Umbilical cord (tissue), 2 donors: ENCODE data around the gene INO80B. TPM values are rescaled to one million over a fixed set of nuclear protein-coding genes. Genes with fewer than 3 reads are reported as not detected.
"Not testable (repeated sequence)": the region's sequence is repeated elsewhere in the genome, so short reads cannot be mapped to it uniquely, and the experiment has no call there.

ENCODE experiments used
- DNase-seq: peaks from one replicate; pipeline ENCODE4 v3.0.0-alpha.2; 2015; ENCODE audit warnings: low spot score
- total RNA-seq: library from RNA; depleted of rRNA; stranded (reverse); fragments of >200 nt; gene quantifications from one replicate; pipeline ENCODE4 v1.2.3, GENCODE V29; 2014; ENCODE audit warnings: low replicate concordance; ENCODE audit not compliant: insufficient read depth

The INO80B gene
- total RNA-seq, 1 donor from 2014 or later: 21.7 TPM

- no peak for DNase-seq
Observed at GRCh38 chr2:74447230-74447999, 7.5 kb upstream of the INO80B start.

DNA sequence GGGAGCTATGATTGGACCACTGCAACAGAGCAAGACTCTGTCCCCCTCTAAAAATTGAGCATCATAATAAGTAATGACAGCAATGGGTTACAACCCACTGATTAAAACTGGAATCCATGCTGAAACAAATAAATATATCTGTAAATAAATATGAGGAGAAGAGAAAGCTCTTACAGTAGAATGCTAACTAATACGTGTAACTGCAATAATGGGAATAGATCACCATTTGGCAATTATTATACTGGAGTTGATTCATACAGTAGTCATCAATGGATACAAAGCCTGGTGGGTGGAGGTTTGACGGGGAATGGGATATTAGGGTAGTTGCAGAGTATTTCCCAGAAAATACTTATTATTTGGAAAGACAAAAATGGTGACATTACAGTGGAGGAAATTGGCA is 6.1 kb upstream of the INO80B start:
- DNase-seq: no peak

- DNase-seq: no peak
Observed at GRCh38 chr2:74450570-74451190, 4.2 kb upstream of the INO80B start.

- DNase-seq: no peak
Observed at GRCh38 chr2:74457129-74457548, 2.3 kb downstream of the INO80B start.

- no peak for DNase-seq
Observed at GRCh38 chr2:74457549-74458131, 2.8 kb downstream of the INO80B start.

DNA sequence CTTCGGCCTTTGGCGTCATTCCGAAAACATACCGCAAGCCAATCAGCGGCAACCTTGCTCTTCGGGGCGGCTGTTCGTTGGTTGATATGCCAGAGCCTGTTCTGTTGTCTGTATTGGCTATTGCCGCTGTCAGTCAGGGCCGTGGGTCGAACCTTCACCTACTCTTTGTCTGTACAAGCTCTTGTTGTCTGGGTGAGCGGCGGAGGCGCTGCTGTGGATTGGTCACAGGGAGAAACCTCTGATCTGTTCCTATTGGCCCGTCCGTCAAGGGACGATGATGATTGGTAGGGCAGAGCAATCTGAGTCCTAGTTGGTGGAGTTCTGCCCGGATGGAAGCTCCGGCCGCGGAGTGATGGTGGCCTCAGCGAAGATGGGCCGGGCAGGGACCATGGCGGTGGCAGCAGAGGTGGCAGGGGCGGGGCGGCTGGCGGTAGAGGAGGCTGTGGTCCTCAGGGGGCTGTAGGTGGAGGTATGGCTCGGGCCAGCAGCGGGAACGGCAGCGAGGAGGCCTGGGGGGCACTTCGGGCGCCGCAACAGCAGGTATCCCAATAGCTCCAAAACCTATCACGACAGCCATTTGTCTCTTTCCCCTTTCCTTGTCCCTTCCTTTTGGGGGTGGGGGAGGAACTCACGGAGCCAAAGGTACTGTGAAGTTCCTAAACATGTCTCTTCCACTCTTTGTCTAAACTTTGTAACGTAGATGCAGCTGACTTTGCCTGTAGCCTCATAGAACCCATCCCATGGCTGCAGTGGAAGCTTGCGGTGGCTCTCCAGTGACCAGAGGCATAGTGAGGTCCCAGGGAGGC is 3.4 kb downstream of the INO80B start, which contains the start of gene WBP1:
Gene WBP1 (plus strand): TSS at position 307 of the 806 bp plus-strand sequence. CDS start 165 bp downstream, at position 472.
- DNase-seq: peak; percentile 100

DNA sequence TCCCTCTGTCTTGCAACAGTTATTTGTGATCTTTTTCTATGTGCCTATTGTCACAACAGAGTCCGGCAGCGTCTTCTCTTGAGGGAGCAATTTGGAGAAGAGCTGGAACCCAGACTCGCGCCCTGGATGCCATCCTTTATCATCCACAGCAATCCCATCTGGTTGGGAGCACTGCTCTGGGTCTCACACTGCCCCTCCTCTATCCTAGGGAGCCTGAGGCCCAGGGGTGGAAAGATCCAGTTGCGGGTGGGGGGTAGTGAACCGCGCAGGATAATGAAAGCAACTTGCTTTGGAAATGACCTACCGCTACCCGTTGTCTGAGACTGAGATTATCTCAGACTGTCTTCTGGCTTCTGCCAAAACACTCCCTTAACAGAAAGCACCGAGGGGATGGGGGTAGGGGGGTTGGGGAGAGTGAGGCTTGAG is 4.1 kb downstream of the INO80B start:
- DNase-seq: peak; percentile 57

DNA sequence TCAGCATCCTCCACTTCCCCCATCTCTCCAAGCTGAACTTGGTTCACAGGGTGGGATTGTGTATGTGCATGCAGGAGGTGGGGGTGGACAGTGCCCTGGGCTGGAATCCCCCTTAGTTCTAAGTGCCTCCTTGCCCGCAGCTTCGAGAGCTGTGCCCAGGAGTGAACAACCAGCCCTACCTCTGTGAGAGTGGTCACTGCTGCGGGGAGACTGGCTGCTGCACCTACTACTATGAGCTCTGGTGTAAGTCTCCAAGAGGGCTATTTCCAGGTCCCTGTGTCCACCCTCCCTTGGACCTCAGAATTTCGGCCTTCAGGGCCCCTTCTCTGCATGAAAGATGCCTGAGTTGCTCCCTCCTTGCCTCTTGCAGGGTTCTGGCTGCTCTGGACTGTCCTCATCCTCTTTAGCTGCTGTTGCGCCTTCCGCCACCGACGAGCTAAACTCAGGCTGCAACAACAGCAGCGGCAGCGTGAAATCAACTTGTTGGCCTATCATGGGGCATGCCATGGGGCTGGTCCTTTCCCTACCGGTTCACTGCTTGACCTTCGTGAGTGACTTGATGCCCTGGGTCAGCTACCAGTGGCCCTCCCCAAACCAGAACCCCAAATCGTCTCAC is 4.7 kb downstream of the INO80B start:
- DNase-seq: not testable (repeated sequence)

DNA sequence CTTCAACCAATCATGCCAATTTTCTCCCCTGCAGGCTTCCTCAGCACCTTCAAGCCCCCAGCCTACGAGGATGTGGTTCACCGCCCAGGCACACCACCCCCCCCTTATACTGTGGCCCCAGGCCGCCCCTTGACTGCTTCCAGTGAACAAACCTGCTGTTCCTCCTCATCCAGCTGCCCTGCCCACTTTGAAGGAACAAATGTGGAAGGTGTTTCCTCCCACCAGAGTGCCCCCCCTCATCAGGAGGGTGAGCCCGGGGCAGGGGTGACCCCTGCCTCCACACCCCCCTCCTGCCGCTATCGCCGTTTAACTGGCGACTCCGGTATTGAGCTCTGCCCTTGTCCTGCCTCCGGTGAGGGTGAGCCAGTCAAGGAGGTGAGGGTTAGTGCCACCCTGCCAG is 5.3 kb downstream of the INO80B start:
- not testable (repeated sequence) for DNase-seq

DNA sequence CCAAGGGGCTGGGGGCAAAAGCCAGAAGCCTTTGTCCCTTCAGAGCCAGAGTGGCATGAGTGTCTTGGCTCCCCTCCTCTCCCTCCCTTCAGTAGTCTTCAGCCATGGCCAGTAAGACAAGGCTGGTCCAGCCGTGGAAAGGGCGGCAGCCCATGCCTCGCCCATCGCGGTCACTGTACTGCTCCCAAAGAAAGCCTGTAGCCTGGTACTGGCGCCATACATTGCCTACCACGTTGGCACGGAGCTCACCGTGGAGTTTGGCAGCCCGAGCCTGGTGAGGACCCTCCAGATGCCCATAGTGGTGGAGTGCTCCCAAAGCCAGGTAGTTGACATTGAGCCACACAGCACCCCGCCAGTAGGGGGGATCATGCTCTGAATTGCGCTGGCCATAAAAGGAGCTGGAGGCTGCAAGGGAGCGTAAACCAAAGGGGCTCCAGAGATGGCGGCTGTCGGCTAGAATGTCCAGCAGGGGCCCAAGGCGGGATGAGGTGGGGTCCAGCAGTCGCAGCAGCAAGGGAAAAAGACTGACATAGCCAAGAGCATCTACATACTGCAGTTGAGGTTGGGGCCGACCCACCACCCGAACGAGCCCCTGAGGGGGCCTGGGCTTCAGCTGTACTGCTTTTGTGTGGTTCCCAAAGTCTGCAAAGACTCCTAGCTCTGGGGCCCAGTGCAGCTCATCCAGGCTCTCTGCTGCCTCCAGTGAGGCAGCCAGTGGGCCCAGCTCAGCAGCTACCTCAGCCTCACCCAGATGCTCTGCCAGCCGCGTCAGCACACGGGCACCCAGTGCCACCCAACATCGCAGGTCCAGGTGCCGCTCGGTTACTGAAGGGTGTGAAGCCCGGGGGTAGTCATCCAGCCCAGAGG is 6.5 kb downstream of the INO80B start:
- DNase-seq: no peak

DNA sequence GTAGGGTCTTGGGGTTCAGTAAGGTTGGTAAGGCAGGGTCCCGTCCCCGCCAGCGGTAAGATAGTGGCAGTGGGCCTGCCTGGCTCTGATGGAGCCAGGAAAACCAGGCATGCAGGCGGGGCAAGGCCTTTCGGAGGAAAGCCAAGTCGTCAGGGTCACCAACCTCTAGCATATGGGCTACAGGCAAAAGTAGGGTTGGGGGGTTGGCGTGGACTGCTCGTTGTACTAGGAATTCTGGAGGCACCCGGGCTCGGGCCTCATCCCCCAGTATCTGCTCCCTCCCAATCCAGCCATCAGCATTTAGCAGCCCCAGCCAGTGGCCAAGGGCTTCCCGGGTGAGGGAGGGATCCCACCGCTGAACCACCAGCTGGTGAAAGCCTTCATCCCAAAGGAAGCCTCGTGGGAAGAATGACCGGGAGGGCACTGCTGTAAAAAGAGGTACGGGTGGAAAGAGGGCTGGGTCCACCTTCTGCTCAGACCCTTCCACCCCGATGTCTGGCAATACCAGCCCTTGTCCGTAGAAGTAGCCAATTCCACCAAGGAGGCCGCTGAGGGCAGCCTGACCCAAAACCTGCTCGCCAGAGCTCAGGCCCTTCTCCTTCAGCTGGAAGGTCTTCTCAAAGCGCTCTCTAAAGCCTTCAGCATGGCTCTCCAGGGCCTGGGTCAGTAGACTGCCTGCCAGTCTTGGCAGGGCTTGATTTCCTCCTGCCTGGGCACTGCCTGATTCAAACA is 7.3 kb downstream of the INO80B start:
- no peak for DNase-seq

- no peak for DNase-seq
Observed at GRCh38 chr2:74462786-74463105, 7.9 kb downstream of the INO80B start.

- no peak for DNase-seq
Observed at GRCh38 chr2:74464406-74464805, 9.5 kb downstream of the INO80B start.

DNA sequence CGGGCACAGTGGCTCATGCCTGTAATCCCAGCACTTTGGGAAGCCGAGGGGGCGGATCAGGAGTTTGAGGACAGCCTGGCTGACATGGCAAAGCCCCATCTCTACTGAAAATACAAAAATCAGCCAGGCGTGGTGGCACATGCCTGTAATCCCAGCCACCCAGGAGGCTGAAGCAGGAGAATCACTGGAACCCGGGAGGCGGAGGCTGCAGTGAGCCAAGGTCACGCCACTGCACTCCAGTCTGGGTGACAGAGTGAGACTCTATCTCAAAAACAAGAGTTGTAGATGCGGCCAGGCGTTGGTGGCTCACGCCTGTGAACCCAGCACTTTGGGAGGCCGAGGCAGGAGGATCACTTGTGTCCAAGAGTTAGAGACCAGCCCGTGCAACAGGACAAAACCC is 15.9 kb downstream of the INO80B start:
- DNase-seq: not testable (repeated sequence)

DNA sequence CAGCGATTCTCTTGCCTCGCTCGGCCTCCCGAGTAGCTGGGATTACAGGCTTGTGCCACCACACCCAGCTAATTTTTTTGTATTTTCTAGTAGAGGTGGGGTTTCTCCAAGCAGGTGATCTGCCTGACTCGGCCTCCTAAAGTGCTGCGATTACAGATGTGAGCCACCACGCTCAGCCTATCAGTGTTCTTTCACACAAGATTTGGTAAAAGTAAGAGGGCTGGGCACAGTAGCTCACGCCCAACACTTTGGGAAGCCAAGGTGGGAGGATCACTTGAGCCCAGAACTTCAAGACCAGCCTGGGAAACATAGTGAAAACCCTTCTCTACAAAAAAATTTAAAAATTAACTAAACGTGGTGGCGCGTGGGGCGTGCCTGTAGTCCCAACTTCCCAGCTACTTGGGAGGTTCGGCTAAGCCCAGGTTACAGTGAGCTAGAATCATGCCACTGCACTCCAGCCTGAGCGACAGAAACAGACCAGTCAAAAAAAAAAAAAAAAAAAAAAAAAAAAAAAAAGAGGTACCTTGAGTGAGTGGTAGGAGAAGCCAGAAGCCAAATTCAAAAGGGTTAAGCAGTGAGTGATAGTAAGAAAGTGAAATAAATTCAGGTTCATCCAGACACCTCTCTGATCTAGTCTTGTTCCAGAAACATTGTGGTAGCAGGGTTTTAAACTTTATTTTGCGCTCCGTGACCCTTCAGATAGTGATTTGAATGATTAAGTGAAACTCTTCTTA is 16.6 kb downstream of the INO80B start:
- DNase-seq: no peak

GRCh38 chr2:74472086-74472944 is 17.4 kb downstream of the INO80B start, which contains the start of gene MRPL53:
TSS of gene MRPL53 (minus strand) at chr2:74472680. CDS start at chr2:74472660, 20 bp downstream.
- peak; percentile 97 for DNase-seq

GRCh38 chr2:74472945-74473258 is 18.0 kb downstream of the INO80B start:
- DNase-seq: no peak

- no peak for DNase-seq
Observed at GRCh38 chr2:74474481-74474880, 19.6 kb downstream of the INO80B start.
